Measurements from ENCODE around the gene SARDH. TPM values are rescaled to one million over a fixed set of nuclear protein-coding genes. Genes with fewer than 3 reads are reported as not detected.

The SARDH gene
- total RNA-seq, 2 donors from 2014 or later, result 20.2 to 61.0 TPM

DNA sequence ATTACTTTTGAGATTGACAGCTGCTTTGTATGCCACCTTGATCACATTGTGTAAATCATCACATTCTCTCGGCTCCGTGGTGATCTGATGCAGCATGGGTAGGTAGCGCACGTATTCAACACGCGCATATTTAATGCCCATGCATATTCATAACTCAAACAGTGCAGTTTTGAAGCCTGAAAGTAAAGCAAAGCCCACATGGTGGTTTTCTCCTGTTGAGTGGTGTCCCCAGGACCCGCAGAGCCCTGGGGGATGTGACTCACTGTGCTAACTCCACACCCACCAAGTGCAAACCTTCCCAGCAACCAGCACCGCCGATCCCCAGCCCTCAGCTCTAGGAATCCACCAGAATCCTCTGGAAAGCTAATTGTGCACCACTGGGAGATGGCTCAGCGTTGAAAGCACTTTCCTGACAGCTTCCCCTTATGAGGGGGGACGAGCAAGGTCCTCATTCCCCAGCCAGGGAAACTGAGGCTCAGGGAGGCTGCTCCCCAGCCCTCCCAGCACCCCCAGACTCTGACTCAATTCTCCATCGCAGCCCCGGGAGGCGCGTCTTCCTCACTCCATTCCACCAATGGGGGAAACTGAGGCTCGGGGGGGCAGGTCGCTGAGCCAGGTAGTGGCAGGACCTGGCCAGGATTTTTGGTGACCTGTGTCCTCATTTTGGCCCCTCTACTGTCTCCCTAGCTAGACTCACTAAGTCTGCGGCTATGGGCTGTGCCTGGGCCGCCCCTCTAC is 46.4 kb downstream of the SARDH start:
- intact Hi-C loops (cut with DNase I), result no loop called here
- DNase-seq, result no peak
- TF ChIP-seq, protein P1, sequence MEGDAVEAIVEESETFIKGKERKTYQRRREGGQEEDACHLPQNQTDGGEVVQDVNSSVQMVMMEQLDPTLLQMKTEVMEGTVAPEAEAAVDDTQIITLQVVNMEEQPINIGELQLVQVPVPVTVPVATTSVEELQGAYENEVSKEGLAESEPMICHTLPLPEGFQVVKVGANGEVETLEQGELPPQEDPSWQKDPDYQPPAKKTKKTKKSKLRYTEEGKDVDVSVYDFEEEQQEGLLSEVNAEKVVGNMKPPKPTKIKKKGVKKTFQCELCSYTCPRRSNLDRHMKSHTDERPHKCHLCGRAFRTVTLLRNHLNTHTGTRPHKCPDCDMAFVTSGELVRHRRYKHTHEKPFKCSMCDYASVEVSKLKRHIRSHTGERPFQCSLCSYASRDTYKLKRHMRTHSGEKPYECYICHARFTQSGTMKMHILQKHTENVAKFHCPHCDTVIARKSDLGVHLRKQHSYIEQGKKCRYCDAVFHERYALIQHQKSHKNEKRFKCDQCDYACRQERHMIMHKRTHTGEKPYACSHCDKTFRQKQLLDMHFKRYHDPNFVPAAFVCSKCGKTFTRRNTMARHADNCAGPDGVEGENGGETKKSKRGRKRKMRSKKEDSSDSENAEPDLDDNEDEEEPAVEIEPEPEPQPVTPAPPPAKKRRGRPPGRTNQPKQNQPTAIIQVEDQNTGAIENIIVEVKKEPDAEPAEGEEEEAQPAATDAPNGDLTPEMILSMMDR (IDR thresholded peaks at IDR 0.05), result no peak
- TF ChIP-seq POLR2A (IDR thresholded peaks at IDR 0.05), result no peak

DNA sequence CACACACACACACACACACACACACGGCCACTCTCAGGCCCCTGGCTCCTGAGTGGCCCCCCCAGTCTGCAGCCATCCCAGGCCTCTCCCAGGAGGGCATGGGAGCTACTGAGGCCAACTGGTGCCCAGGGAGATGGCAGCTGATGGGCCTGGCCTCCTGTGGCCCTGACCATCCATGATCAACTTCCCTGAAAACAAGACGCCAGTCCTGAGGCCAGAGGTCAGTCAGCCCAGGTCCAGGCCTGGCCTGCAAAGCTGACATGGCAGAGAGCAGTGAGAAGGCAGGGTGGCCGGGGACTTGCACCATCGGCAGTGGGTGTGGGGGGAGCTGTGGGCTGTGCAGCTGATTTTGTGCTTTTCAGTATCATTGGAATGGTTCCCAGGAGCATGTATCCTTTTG is 47.0 kb downstream of the SARDH start:
- no peaks in the 10 kb centered on the region for H3K4me1 ChIP-seq
- no peak for ATAC-seq
- no peak overlapping the region for H3K4me3 ChIP-seq
- no peaks in the 10 kb centered on the region for H3K9me3 ChIP-seq
- no peak for DNase-seq
- TF ChIP-seq POLR2A (IDR thresholded peaks at IDR 0.05), result no peak
- TF ChIP-seq, protein P1 (IDR thresholded peaks at IDR 0.05), result no peak
- H3K36me3 ChIP-seq (replicated peaks in 1 of 2; ENCODE audit: insufficient read depth in 1 of 2, low read depth in 2 of 2), result peaks cover 0 to 9% of the 10 kb centered on the region in 2 donors
- H3K27ac ChIP-seq, result no peak overlapping the region
- intact Hi-C loops (cut with DNase I), result no loop called here
- 69 to 89% methylated on average over 3 to 4 of the region's 4 CpGs for WGBS, 2 donors
- no peaks in the 10 kb centered on the region for H3K27me3 ChIP-seq

More for the DNA sequence above, 46.4 kb downstream of the SARDH start:
- Histone ChIP-seq H3K4me1 (no peaks in the 10 kb centered on the region), H3K9me3 (no peaks in the 10 kb centered on the region), H3K27me3 (no peaks in the 10 kb centered on the region), H3K36me3 (replicated peaks in 1 of 2; ENCODE audit: insufficient read depth in 1 of 2, low read depth in 2 of 2) (peaks cover 0 to 9% of the 10 kb centered on the region in 2 donors), H3K27ac (no peak overlapping the region), H3K4me3 (no peak overlapping the region)
- 86 to 87% methylated on average over 18 to 19 of the region's 19 CpGs for WGBS, 2 donors
- no peak for ATAC-seq

DNA sequence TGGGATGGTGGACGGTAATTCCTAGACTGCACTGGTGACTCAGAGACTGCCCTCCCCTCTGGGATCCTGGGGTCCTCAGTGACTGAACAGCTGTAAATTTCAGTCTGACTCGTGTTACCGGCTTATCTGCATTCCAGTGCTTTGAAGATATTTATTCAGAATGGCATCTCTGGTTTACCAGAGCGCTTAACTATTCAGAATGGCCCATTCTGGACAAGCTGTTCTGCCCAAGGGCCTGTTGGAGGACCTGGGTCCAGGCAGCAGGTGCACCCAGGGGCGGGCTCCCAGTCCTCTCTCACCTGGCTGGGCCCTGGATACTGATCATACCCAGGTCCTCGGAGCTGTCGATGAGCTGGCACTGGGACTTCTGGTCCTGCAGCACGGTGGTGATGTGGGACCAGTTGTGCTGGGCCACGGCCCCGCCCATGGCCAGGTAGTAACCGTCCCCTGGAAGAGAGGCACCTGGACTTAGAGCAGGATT is 48.0 kb downstream of the SARDH start:
- ATAC-seq, result no peak
- intact Hi-C loops (cut with DNase I), result no loop called here

DNA sequence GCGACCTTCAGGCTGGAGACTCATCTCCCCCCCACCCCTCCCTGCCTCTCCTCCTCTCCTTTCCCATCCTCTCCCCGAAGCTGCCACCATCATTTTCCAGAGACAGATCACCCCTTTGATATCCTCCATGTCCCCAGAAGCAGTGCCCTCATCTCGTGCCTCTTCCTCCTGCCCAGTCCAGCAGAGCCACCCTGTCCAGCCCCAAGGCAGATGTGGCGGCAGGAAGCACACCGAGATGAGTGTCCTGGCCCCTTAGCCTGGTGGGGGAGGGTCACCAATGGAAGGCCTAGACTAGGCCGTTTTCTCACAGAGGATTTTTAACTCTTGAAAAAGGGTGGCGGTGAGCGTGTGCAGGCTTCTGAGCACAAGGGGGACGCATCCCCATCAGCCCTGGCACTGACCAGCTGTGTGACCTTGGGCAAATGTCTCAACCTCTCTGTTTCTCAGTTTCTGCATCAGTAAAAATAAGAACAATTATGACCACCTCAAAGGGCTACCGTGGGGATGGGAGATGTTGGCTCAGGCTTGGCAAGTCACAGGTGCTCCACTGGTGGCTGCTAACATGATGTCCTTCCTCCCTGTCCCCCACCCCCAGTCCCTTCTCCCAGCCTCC is 48.9 kb downstream of the SARDH start:
- Histone ChIP-seq H3K4me3 (no peak overlapping the region), H3K27ac (no peak overlapping the region), H3K27me3 (no peaks in the 10 kb centered on the region), H3K4me1 (no peaks in the 10 kb centered on the region), H3K9me3 (no peaks in the 10 kb centered on the region), H3K36me3 (replicated peaks in 1 of 2; ENCODE audit: insufficient read depth in 1 of 2, low read depth in 2 of 2) (peaks cover 0 to 7% of the 10 kb centered on the region in 2 donors)
- intact Hi-C loops (cut with DNase I), result no loop called here
- 90 to 91% methylated on average over 9 to 10 of the region's 10 CpGs for WGBS, 2 donors
- ATAC-seq (no peak), DNase-seq (no peak)
- TF ChIP-seq, protein P1 (IDR thresholded peaks at IDR 0.05), result no peak
- no peak for TF ChIP-seq POLR2A (IDR thresholded peaks at IDR 0.05)

More for the DNA sequence above, 48.0 kb downstream of the SARDH start:
- 68 to 75% methylated on average over 11 of the region's 11 CpGs for WGBS, 2 donors
- DNase-seq, result no peak
- no peaks in the 10 kb centered on the region for H3K4me1 ChIP-seq
- no peaks in the 10 kb centered on the region for H3K27me3 ChIP-seq
- H3K36me3 ChIP-seq (replicated peaks in 1 of 2; ENCODE audit: insufficient read depth in 1 of 2, low read depth in 2 of 2), result peaks cover 0 to 7% of the 10 kb centered on the region in 2 donors
- no peaks in the 10 kb centered on the region for H3K9me3 ChIP-seq
- TF ChIP-seq, protein P1 (IDR thresholded peaks at IDR 0.05), result no peak
- no peak for TF ChIP-seq POLR2A (IDR thresholded peaks at IDR 0.05)
- H3K27ac ChIP-seq, result no peak overlapping the region
- H3K4me3 ChIP-seq, result no peak overlapping the region
